ENCODE measurements around the gene ARL6IP4.
A peak's percentile ranks its signal among the peaks of the same experiment; 100 is the strongest.

ARL6IP4 gene

GRCh38 chr12:122959566-122960192, 20.8 kb upstream of the ARL6IP4 start:
- no peak for DNase-seq

GRCh38 chr12:122960193-122960569, 20.3 kb upstream of the ARL6IP4 start:
- DNase-seq, result no peak

- DNase-seq, result no peak
Measured at GRCh38 chr12:122961531-122962329, 18.8 kb upstream of the ARL6IP4 start.

GRCh38 chr12:122963941-122964265, 16.6 kb upstream of the ARL6IP4 start:
- DNase-seq, result no peak

- DNase-seq, result no peak
Measured at GRCh38 chr12:122964439-122965257, 15.8 kb upstream of the ARL6IP4 start.

- DNase-seq, result no peak
Measured at GRCh38 chr12:122965321-122965751, 15.1 kb upstream of the ARL6IP4 start.

- peak; percentile 85 for DNase-seq
Measured at GRCh38 chr12:122965851-122966742, 14.4 kb upstream of the ARL6IP4 start, which contains the start of gene ABCB9. Gene ABCB9 (minus strand): TSS chr12:122966463. CDS start chr12:122960235, 6,228 bp downstream.

GRCh38 chr12:122966743-122967550, 13.5 kb upstream of the ARL6IP4 start:
- DNase-seq, result no peak

GRCh38 chr12:122968104-122968503, 12.4 kb upstream of the ARL6IP4 start:
- no peak for DNase-seq

GRCh38 chr12:122969676-122970075, 10.8 kb upstream of the ARL6IP4 start:
- DNase-seq, result no peak

- peak; percentile 96 for DNase-seq
Measured at GRCh38 chr12:122974274-122974891, 6.1 kb upstream of the ARL6IP4 start.

- peak; percentile 73 for DNase-seq
Measured at GRCh38 chr12:122974892-122975789, 5.3 kb upstream of the ARL6IP4 start, which contains the start of gene OGFOD2. Gene OGFOD2 (plus strand): TSS chr12:122975244. CDS start chr12:122975252, 8 bp downstream.

- no peak for DNase-seq
Measured at GRCh38 chr12:122975790-122976647, 4.5 kb upstream of the ARL6IP4 start.

GRCh38 chr12:122976648-122976975, 3.9 kb upstream of the ARL6IP4 start:
- no peak for DNase-seq

GRCh38 chr12:122977153-122977552, 3.3 kb upstream of the ARL6IP4 start:
- DNase-seq, result no peak

- DNase-seq, result no peak
Measured at GRCh38 chr12:122977655-122978392, 2.7 kb upstream of the ARL6IP4 start.

GRCh38 chr12:122978507-122978955, 1.9 kb upstream of the ARL6IP4 start:
- no peak for DNase-seq
